Measurements from ENCODE around the gene FLRT1.
A peak's percentile ranks its signal among the peaks of the same experiment; 100 is the strongest.

FLRT1 gene

DNA sequence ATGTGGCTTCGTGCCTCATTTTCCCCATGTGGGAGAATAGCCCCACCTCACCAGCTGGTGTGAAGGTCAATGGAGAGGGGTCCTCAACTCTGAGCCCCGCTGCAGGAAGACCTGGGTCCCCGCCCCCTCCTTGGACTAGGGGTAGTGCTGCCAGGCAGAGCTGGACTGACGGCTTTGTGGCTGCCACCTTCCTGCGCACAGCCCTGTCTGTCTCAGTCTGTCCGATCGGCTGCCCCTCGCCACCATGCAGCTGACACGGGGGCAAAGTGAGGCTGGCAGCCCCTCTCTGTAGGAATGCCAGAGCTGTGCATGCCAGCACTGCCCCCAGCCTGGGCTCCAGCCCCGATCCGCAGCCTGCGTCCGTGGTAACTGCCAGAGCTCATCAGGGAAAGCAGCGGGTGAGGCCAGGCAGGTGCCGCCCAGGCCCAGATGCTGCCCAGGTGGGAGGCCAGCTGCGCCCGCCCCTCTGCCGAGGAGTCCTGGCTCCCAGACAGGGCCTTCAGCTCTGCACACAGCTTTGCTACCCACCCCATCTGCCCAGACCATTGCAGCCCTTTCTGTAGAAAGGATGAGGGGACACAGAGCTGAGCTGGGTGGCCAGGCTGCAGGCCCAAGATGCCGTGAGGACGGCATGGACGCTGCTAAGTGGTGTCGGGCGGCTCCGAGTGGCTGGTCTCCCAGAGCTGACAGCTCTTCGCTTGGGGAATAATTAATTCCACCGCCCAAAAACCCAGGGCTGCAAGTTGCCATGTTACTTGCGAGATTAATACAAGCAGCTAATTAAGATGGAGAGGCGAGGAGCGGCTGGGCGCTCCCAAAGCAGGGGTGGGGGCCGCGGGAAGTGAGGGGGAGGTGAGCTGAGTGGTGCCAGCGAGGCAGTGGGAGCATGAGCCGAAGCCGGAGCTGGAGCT is 19.5 kb upstream of the FLRT1 start:
- Histone ChIP-seq H3K4me3 (ENCODE audit: low read length) (no peak overlapping the region), H3K27ac (ENCODE audit: low read depth, low read length) (no peak overlapping the region), H3K36me3 (ENCODE audit: insufficient read depth, low read length) (no peaks in the 10 kb centered on the region), H3K27me3 (ENCODE audit: insufficient read depth, low read length) (peaks cover 19% of the 10 kb centered on the region; the same call in 1 of the 2 replicates), H3K9me3 (ENCODE audit: insufficient read depth, low read depth, low read length) (no peaks in the 10 kb centered on the region), H3K9ac (ENCODE audit: low read depth, low read length) (no peak overlapping the region), H3K4me1 (ENCODE audit: insufficient read depth, low read length) (no peaks in the 10 kb centered on the region)
- 92% methylated on average over 35 of the region's 35 CpGs for WGBS

GRCh38 chr11:64017945-64018224 is 17.8 kb upstream of the FLRT1 start:
- Histone ChIP-seq H3K36me3 (ENCODE audit: insufficient read depth, low read length) (no peaks in the 10 kb centered on the region), H3K9me3 (ENCODE audit: insufficient read depth, low read depth, low read length) (no peaks in the 10 kb centered on the region), H3K4me3 (ENCODE audit: low read length) (no peak overlapping the region), H3K27me3 (ENCODE audit: insufficient read depth, low read length) (peaks cover 11% of the 10 kb centered on the region; the same call in 1 of the 2 replicates), H3K4me1 (ENCODE audit: insufficient read depth, low read length) (0 out of 2 replicates have a peak, but pooled peaks cover 11% of the 10 kb centered on the region), H3K27ac (ENCODE audit: low read depth, low read length) (no peak overlapping the region), H3K9ac (ENCODE audit: low read depth, low read length) (no peak overlapping the region)
- WGBS, result 93% methylated on average over 7 of the region's 7 CpGs

- Histone ChIP-seq H3K9ac (ENCODE audit: low read depth, low read length) (no peak overlapping the region), H3K4me3 (ENCODE audit: low read length) (no peak overlapping the region), H3K27me3 (ENCODE audit: insufficient read depth, low read length) (peaks cover 11% of the 10 kb centered on the region; the same call in 1 of the 2 replicates), H3K36me3 (ENCODE audit: insufficient read depth, low read length) (no peaks in the 10 kb centered on the region), H3K4me1 (ENCODE audit: insufficient read depth, low read length) (0 out of 2 replicates have a peak, but pooled peaks cover 11% of the 10 kb centered on the region), H3K9me3 (ENCODE audit: insufficient read depth, low read depth, low read length) (no peaks in the 10 kb centered on the region), H3K27ac (ENCODE audit: low read depth, low read length) (no peak overlapping the region)
- WGBS, result 86% methylated on average over 8 of the region's 8 CpGs
These were observed 17.4 kb upstream of the FLRT1 start for GRCh38 chr11:64018310-64018709.

GRCh38 chr11:64019106-64020037 is 16.4 kb upstream of the FLRT1 start:
- no peak overlapping the region for H3K27ac ChIP-seq (ENCODE audit: low read depth, low read length)
- H3K4me3 ChIP-seq (ENCODE audit: low read length), result no peak overlapping the region
- H3K4me1 ChIP-seq (ENCODE audit: insufficient read depth, low read length), result 0 out of 2 replicates have a peak, but pooled peaks cover 11% of the 10 kb centered on the region
- peaks cover 11% of the 10 kb centered on the region; the same call in 1 of the 2 replicates for H3K27me3 ChIP-seq (ENCODE audit: insufficient read depth, low read length)
- no peak overlapping the region for H3K9ac ChIP-seq (ENCODE audit: low read depth, low read length)
- H3K36me3 ChIP-seq (ENCODE audit: insufficient read depth, low read length), result no peaks in the 10 kb centered on the region
- WGBS, result 87% methylated on average over 27 of the region's 27 CpGs
- no peaks in the 10 kb centered on the region for H3K9me3 ChIP-seq (ENCODE audit: insufficient read depth, low read depth, low read length)

DNA sequence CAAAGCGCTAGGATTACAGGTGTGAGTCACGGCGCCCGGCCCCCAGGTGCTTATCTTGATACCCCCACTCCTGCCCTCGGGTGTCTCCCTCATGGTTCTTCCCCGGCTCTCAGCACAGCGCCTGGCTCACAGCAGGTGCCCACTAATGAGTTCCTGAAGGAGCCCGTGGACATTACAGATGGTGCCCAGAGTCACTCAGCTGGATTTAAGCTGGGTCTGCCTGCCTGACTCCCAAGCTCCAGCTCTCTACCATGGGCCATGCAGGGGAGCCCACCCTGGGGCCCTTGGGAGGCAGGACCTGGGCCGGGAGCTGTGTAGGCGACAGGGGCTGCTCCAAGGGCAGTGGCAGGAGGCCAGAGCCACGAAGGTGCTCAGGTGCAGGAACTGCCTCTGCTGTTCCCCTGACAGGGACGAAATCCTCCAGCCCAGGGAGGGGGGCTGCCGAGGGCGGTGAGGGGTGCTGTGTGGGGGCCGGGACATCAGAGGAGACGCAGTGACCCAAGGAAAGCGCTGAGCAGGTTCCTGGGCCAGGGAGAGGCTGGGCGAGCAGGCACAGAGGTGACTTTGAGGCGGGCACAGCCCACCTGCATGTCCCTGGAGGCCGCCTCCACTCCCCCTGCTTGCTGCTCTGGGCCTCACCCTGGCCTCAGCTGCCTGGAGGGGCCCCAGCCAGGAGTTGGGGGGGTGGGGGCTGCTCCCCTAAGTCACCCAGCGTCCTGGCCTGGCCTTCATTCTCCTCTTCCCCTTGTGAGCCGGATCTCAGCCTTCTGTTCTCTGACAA is 14.6 kb upstream of the FLRT1 start:
- WGBS, result 58% methylated on average over 22 of the region's 22 CpGs
- Histone ChIP-seq H3K36me3 (ENCODE audit: insufficient read depth, low read length) (no peaks in the 10 kb centered on the region), H3K9ac (ENCODE audit: low read depth, low read length) (no peak overlapping the region), H3K27me3 (ENCODE audit: insufficient read depth, low read length) (peaks cover 5% of the 10 kb centered on the region; the same call in 1 of the 2 replicates), H3K27ac (ENCODE audit: low read depth, low read length) (no peak overlapping the region), H3K9me3 (ENCODE audit: insufficient read depth, low read depth, low read length) (no peaks in the 10 kb centered on the region), H3K4me1 (ENCODE audit: insufficient read depth, low read length) (peaks cover 22% of the 10 kb centered on the region), H3K4me3 (ENCODE audit: low read length) (no peak overlapping the region)

GRCh38 chr11:64021757-64022093 is 14.0 kb upstream of the FLRT1 start:
- WGBS, result 11% methylated on average over 6 of the region's 10 CpGs

GRCh38 chr11:64022125-64022784 is 13.5 kb upstream of the FLRT1 start:
- H3K4me1 ChIP-seq (ENCODE audit: insufficient read depth, low read length), result peaks cover 26% of the 10 kb centered on the region
- WGBS, result 75% methylated on average over 14 of the region's 14 CpGs
- no peaks in the 10 kb centered on the region for H3K36me3 ChIP-seq (ENCODE audit: insufficient read depth, low read length)
- no peak overlapping the region for H3K9ac ChIP-seq (ENCODE audit: low read depth, low read length)
- H3K9me3 ChIP-seq (ENCODE audit: insufficient read depth, low read depth, low read length), result no peaks in the 10 kb centered on the region
- H3K4me3 ChIP-seq (ENCODE audit: low read length), result no peak overlapping the region
- no peak overlapping the region for H3K27ac ChIP-seq (ENCODE audit: low read depth, low read length)
- H3K27me3 ChIP-seq (ENCODE audit: insufficient read depth, low read length), result peaks cover 5% of the 10 kb centered on the region; the same call in 1 of the 2 replicates

More at GRCh38 chr11:64021757-64022093, 14.0 kb upstream of the FLRT1 start:
- Histone ChIP-seq H3K4me3 (ENCODE audit: low read length) (no peak overlapping the region), H3K4me1 (ENCODE audit: insufficient read depth, low read length) (peaks cover 22% of the 10 kb centered on the region), H3K9ac (ENCODE audit: low read depth, low read length) (no peak overlapping the region), H3K9me3 (ENCODE audit: insufficient read depth, low read depth, low read length) (no peaks in the 10 kb centered on the region), H3K27me3 (ENCODE audit: insufficient read depth, low read length) (peaks cover 5% of the 10 kb centered on the region; the same call in 1 of the 2 replicates), H3K36me3 (ENCODE audit: insufficient read depth, low read length) (no peaks in the 10 kb centered on the region), H3K27ac (ENCODE audit: low read depth, low read length) (no peak overlapping the region)

DNA sequence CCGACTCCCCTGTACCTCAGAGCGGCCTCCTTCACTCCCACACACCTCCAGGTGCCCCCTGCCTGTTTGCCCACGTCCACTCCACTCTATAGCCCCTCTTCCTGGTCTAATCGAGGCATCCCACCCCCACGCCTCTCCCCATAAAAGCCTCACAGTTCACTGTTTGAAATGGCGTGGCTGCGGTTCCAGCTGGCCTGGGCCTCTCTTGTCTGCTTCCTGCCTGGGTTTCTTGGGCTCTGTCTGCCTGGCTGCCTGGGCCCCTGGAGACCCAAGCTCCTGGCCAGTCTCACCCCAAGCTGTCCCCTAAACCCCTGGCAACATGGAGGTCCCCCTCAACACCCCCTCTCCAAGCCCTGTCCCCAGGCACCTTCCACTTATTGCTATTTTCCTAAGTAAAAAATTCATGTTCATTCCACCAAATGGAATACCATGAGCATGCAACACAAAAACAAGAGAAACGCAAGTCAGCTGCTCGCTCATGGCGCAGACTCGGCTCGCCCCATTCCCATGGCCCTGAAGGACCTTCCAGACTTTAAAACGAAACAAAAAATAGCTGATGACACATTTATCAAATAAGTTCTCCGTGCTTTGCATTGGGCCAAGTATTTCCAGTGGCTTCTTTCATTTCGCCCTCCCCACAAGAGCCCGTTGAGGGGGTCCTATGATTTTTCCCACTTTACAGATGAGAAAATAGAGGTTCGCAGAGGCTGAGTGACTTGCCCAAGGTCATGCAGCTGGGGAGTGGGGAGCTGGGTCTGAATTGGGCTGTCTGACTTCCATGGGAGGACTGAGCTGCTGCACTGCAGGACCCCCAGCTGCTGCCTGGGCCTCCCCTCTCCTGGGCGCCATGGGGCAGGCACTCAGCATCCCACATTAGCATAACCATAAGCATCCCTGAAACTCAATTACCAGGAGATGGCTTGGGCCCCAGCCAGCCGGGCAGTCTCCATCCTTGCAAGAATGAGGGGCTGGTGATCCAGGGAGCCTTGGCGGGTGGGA is 11.7 kb upstream of the FLRT1 start:
- Histone ChIP-seq H3K9me3 (ENCODE audit: insufficient read depth, low read depth, low read length) (no peaks in the 10 kb centered on the region), H3K27ac (ENCODE audit: low read depth, low read length) (no peak overlapping the region), H3K36me3 (ENCODE audit: insufficient read depth, low read length) (no peaks in the 10 kb centered on the region), H3K4me3 (ENCODE audit: low read length) (no peak overlapping the region), H3K27me3 (ENCODE audit: insufficient read depth, low read length) (peaks cover 10% of the 10 kb centered on the region; the same call in 1 of the 2 replicates), H3K4me1 (ENCODE audit: insufficient read depth, low read length) (peaks cover 42% of the 10 kb centered on the region), H3K9ac (ENCODE audit: low read depth, low read length) (no peak overlapping the region)
- 71% methylated on average over 20 of the region's 20 CpGs for WGBS

- WGBS, result 26% methylated on average over 4 of the region's 4 CpGs
- peak overlapping the region; percentile 48; the same call in 1 of the 2 replicates for H3K27ac ChIP-seq (ENCODE audit: low read depth, low read length)
- H3K9ac ChIP-seq (ENCODE audit: low read depth, low read length), result no peak overlapping the region
- H3K4me1 ChIP-seq (ENCODE audit: insufficient read depth, low read length), result peaks cover 49% of the 10 kb centered on the region
- no peak overlapping the region for H3K4me3 ChIP-seq (ENCODE audit: low read length)
- H3K9me3 ChIP-seq (ENCODE audit: insufficient read depth, low read depth, low read length), result no peaks in the 10 kb centered on the region
- peaks cover 16% of the 10 kb centered on the region for H3K27me3 ChIP-seq (ENCODE audit: insufficient read depth, low read length)
- H3K36me3 ChIP-seq (ENCODE audit: insufficient read depth, low read length), result no peaks in the 10 kb centered on the region
These were observed 10.5 kb upstream of the FLRT1 start for GRCh38 chr11:64025205-64025604.
